Activated naive CD8-positive, alpha-beta T cell (primary cell): Measurements from ENCODE around the gene GRAMD4.

Source experiments
- H3K27ac Mint-ChIP-seq: one replicate; pipeline ENCODE4 v1.8.0; 2021; ENCODE audit warnings: mixed read lengths
- H3K27me3 Mint-ChIP-seq: one replicate; pipeline ENCODE4 v1.8.0; 2021; ENCODE audit warnings: mixed read lengths
- H3K36me3 Mint-ChIP-seq: one replicate; pipeline ENCODE4 v1.8.0; 2021; ENCODE audit warnings: mixed read lengths
- H3K4me1 Mint-ChIP-seq: one replicate; pipeline ENCODE4 v1.8.0; 2021; ENCODE audit warnings: low read depth, mixed read lengths
- H3K4me3 Mint-ChIP-seq: one replicate; pipeline ENCODE4 v1.8.0; 2021; ENCODE audit warnings: mild to moderate bottlenecking, mixed read lengths
- H3K9me3 Mint-ChIP-seq: one replicate; pipeline ENCODE4 v1.8.0; 2021; ENCODE audit warnings: low read depth, mixed read lengths

GRAMD4 gene

GRCh38 chr22:46604306-46604690 lies 15.9 kb upstream of the GRAMD4 start:
- peaks cover 12% of the 10 kb centered on the region for H3K4me1 Mint-ChIP-seq
- no peaks in the 10 kb centered on the region for H3K9me3 Mint-ChIP-seq
- H3K27ac Mint-ChIP-seq, result peak overlapping the region; percentile 76
- no peaks in the 10 kb centered on the region for H3K27me3 Mint-ChIP-seq
- no peaks in the 10 kb centered on the region for H3K36me3 Mint-ChIP-seq
- peak overlapping the region; percentile 85 for H3K4me3 Mint-ChIP-seq

- no peaks in the 10 kb centered on the region for H3K9me3 Mint-ChIP-seq
- H3K27ac Mint-ChIP-seq, result no peak overlapping the region
- H3K4me1 Mint-ChIP-seq, result peaks cover 12% of the 10 kb centered on the region
- H3K4me3 Mint-ChIP-seq, result no peak overlapping the region
- no peaks in the 10 kb centered on the region for H3K27me3 Mint-ChIP-seq
- H3K36me3 Mint-ChIP-seq, result no peaks in the 10 kb centered on the region
These were observed 15.1 kb upstream of the GRAMD4 start for GRCh38 chr22:46605117-46605516.

- Mint-ChIP-seq H3K4me1 (peaks cover 12% of the 10 kb centered on the region), H3K36me3 (no peaks in the 10 kb centered on the region), H3K27ac (no peak overlapping the region), H3K27me3 (no peaks in the 10 kb centered on the region), H3K4me3 (no peak overlapping the region), H3K9me3 (no peaks in the 10 kb centered on the region)
These were observed 13.3 kb upstream of the GRAMD4 start for GRCh38 chr22:46606886-46607285.

GRCh38 chr22:46607483-46608114 lies 12.6 kb upstream of the GRAMD4 start:
- no peak overlapping the region for H3K4me3 Mint-ChIP-seq
- no peak overlapping the region for H3K27ac Mint-ChIP-seq
- H3K27me3 Mint-ChIP-seq, result no peaks in the 10 kb centered on the region
- H3K36me3 Mint-ChIP-seq, result no peaks in the 10 kb centered on the region
- no peaks in the 10 kb centered on the region for H3K9me3 Mint-ChIP-seq
- H3K4me1 Mint-ChIP-seq, result peaks cover 17% of the 10 kb centered on the region

GRCh38 chr22:46609175-46609690 lies 11.0 kb upstream of the GRAMD4 start:
- no peaks in the 10 kb centered on the region for H3K36me3 Mint-ChIP-seq
- no peaks in the 10 kb centered on the region for H3K9me3 Mint-ChIP-seq
- H3K4me1 Mint-ChIP-seq, result peaks cover 27% of the 10 kb centered on the region
- no peak overlapping the region for H3K27ac Mint-ChIP-seq
- H3K27me3 Mint-ChIP-seq, result no peaks in the 10 kb centered on the region
- H3K4me3 Mint-ChIP-seq, result no peak overlapping the region

- Mint-ChIP-seq H3K27ac (no peak overlapping the region), H3K36me3 (no peaks in the 10 kb centered on the region), H3K9me3 (no peaks in the 10 kb centered on the region)
These were observed 10.4 kb upstream of the GRAMD4 start for GRCh38 chr22:46609724-46610201.

GRCh38 chr22:46610356-46610755 lies 9.8 kb upstream of the GRAMD4 start:
- peaks cover 26% of the 10 kb centered on the region for H3K4me1 Mint-ChIP-seq
- no peaks in the 10 kb centered on the region for H3K36me3 Mint-ChIP-seq
- no peak overlapping the region for H3K4me3 Mint-ChIP-seq
- no peaks in the 10 kb centered on the region for H3K9me3 Mint-ChIP-seq
- no peaks in the 10 kb centered on the region for H3K27me3 Mint-ChIP-seq
- no peak overlapping the region for H3K27ac Mint-ChIP-seq

More at GRCh38 chr22:46609724-46610201, 10.4 kb upstream of the GRAMD4 start:
- peaks cover 29% of the 10 kb centered on the region for H3K4me1 Mint-ChIP-seq
- H3K4me3 Mint-ChIP-seq, result no peak overlapping the region
- H3K27me3 Mint-ChIP-seq, result no peaks in the 10 kb centered on the region

GRCh38 chr22:46611189-46611588 lies 9.0 kb upstream of the GRAMD4 start:
- peaks cover 26% of the 10 kb centered on the region for H3K4me1 Mint-ChIP-seq
- H3K27me3 Mint-ChIP-seq, result no peaks in the 10 kb centered on the region
- H3K9me3 Mint-ChIP-seq, result no peaks in the 10 kb centered on the region
- H3K36me3 Mint-ChIP-seq, result no peaks in the 10 kb centered on the region
- no peak overlapping the region for H3K4me3 Mint-ChIP-seq
- no peak overlapping the region for H3K27ac Mint-ChIP-seq

- Mint-ChIP-seq H3K4me1 (peaks cover 26% of the 10 kb centered on the region), H3K27ac (peak overlapping the region; percentile 79), H3K4me3 (peak overlapping the region; percentile 89), H3K27me3 (no peaks in the 10 kb centered on the region), H3K36me3 (no peaks in the 10 kb centered on the region), H3K9me3 (no peaks in the 10 kb centered on the region)
These were observed 7.8 kb upstream of the GRAMD4 start for GRCh38 chr22:46612341-46612903.

GRCh38 chr22:46612904-46613605 lies 7.1 kb upstream of the GRAMD4 start:
- Mint-ChIP-seq H3K4me3 (peak overlapping the region; percentile 89), H3K27me3 (no peaks in the 10 kb centered on the region), H3K4me1 (peaks cover 26% of the 10 kb centered on the region), H3K9me3 (no peaks in the 10 kb centered on the region), H3K36me3 (no peaks in the 10 kb centered on the region), H3K27ac (peak overlapping the region; percentile 79)

- Mint-ChIP-seq H3K27ac (peak overlapping the region; percentile 79), H3K27me3 (no peaks in the 10 kb centered on the region), H3K4me1 (peaks cover 26% of the 10 kb centered on the region), H3K4me3 (peak overlapping the region; percentile 89), H3K36me3 (no peaks in the 10 kb centered on the region), H3K9me3 (no peaks in the 10 kb centered on the region)
These were observed 6.6 kb upstream of the GRAMD4 start for GRCh38 chr22:46613606-46614021.

GRCh38 chr22:46614025-46614931 lies 5.9 kb upstream of the GRAMD4 start:
- peak overlapping the region; percentile 79 for H3K27ac Mint-ChIP-seq
- peak overlapping the region; percentile 89 for H3K4me3 Mint-ChIP-seq
- no peaks in the 10 kb centered on the region for H3K9me3 Mint-ChIP-seq
- peaks cover 26% of the 10 kb centered on the region for H3K4me1 Mint-ChIP-seq
- H3K36me3 Mint-ChIP-seq, result no peaks in the 10 kb centered on the region
- H3K27me3 Mint-ChIP-seq, result no peaks in the 10 kb centered on the region

- no peaks in the 10 kb centered on the region for H3K27me3 Mint-ChIP-seq
- no peaks in the 10 kb centered on the region for H3K9me3 Mint-ChIP-seq
- no peak overlapping the region for H3K27ac Mint-ChIP-seq
- peaks cover 23% of the 10 kb centered on the region for H3K4me1 Mint-ChIP-seq
- no peak overlapping the region for H3K4me3 Mint-ChIP-seq
- no peaks in the 10 kb centered on the region for H3K36me3 Mint-ChIP-seq
These were observed 2.8 kb upstream of the GRAMD4 start for GRCh38 chr22:46617207-46617985.
